RWPE2 (cell line): ENCODE data around the gene SP1.

Source experiments
- ATAC-seq: fragments of 200-7000 bp; cut with Tn5 transposase; 3 replicates; pipeline ENCODE4 v1.9.1; 2021; ENCODE audit warnings: low read depth
- DNase-seq: peaks from one replicate; pipeline ENCODE4 v3.0.0-alpha.2; 2020; ENCODE audit warnings: low spot score
- H3K27ac ChIP-seq: fragments of 450-650 bp; 2 replicates; pipeline ENCODE4 v1.5.1; 2017; ENCODE audit warnings: mild to moderate bottlenecking; ENCODE audit not compliant: poor library complexity, severe bottlenecking
- H3K27me3 ChIP-seq: fragments of 250-450 bp; sonication (Bioruptor Pico); 2 replicates; pipeline ENCODE4 v1.5.1; 2021; ENCODE audit warnings: mild to moderate bottlenecking, moderate library complexity; ENCODE audit not compliant: insufficient read depth, poor library complexity, severe bottlenecking
- H3K36me3 ChIP-seq: fragments of 250-450 bp; sonication (Bioruptor Pico); 2 replicates; pipeline ENCODE4 v1.5.1; 2020; ENCODE audit warnings: low read depth, mild to moderate bottlenecking, moderate library complexity
- H3K4me1 ChIP-seq: fragments of 250-450 bp; sonication (Bioruptor Pico); 2 replicates; pipeline ENCODE4 v1.5.1; 2021; ENCODE audit warnings: mild to moderate bottlenecking, moderate library complexity; ENCODE audit not compliant: insufficient read depth, poor library complexity, severe bottlenecking
- H3K4me3 ChIP-seq: fragments of 250-450 bp; sonication (Bioruptor Pico); 2 replicates; pipeline ENCODE4 v1.5.1; 2021; ENCODE audit warnings: mild to moderate bottlenecking, moderate library complexity; ENCODE audit not compliant: severe bottlenecking
- H3K9me3 ChIP-seq: fragments of 250-450 bp; sonication (Bioruptor Pico); 2 replicates; pipeline ENCODE4 v1.5.1; 2021; ENCODE audit warnings: mild to moderate bottlenecking, moderate library complexity; ENCODE audit not compliant: severe bottlenecking
- TF ChIP-seq, protein P1 (sequence below): fragments of 450-650 bp; IDR thresholded peaks from one replicate; pipeline ENCODE4 v1.5.1; 2017; ENCODE audit warnings: mild to moderate bottlenecking, moderate library complexity; ENCODE audit not compliant: poor library complexity, severe bottlenecking

SP1 gene

DNA sequence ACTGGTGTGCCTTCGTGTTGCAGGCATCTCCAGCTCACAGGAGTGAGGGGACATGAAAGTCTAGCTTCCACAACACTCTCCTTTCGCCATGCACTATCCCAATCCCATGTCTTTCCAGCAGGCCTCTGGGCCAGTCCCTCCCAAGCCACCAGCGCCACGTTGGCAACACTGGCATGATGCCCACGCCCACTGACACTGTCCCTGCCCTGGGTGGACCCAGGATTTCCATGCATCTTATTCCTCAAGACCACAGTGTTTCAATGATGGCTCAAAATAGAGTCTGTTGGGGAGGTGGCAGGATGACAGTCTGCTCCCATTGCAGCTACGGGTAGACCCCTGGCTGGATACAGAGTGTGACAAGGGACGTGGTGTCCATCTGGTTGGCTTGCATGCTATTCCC is 46.1 kb upstream of the SP1 start:
- TF ChIP-seq, protein P1, sequence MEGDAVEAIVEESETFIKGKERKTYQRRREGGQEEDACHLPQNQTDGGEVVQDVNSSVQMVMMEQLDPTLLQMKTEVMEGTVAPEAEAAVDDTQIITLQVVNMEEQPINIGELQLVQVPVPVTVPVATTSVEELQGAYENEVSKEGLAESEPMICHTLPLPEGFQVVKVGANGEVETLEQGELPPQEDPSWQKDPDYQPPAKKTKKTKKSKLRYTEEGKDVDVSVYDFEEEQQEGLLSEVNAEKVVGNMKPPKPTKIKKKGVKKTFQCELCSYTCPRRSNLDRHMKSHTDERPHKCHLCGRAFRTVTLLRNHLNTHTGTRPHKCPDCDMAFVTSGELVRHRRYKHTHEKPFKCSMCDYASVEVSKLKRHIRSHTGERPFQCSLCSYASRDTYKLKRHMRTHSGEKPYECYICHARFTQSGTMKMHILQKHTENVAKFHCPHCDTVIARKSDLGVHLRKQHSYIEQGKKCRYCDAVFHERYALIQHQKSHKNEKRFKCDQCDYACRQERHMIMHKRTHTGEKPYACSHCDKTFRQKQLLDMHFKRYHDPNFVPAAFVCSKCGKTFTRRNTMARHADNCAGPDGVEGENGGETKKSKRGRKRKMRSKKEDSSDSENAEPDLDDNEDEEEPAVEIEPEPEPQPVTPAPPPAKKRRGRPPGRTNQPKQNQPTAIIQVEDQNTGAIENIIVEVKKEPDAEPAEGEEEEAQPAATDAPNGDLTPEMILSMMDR: no peak

DNA sequence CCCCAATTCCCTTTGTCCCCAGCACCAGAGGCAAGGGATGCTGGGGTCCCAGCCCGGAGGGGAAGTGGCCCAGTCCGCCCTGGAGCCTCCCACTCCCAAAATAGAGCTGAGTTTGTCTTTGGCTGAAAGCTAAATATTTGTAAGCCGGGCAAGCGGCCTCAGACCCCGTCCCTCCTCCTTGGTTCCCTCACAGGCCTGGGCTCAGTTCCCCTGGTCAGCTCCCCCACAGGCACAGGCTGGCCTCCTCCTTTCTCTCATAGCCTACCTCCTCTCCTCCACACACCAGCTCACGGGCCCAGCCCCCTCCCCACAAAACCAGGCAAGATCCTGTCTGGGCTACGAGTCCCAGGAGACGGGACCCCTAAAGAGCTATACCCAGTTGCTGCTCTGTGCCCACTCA is 45.2 kb upstream of the SP1 start:
- Histone ChIP-seq H3K27me3 (no peaks in the 10 kb centered on the region), H3K27ac (no peak overlapping the region), H3K36me3 (no peaks in the 10 kb centered on the region), H3K4me3 (no peak overlapping the region), H3K4me1 (no peaks in the 10 kb centered on the region), H3K9me3 (no peaks in the 10 kb centered on the region)
- ATAC-seq (no peak), DNase-seq (no peak)
- TF ChIP-seq, protein P1: no peak

More for the DNA sequence above, 46.1 kb upstream of the SP1 start:
- DNase-seq (no peak), ATAC-seq (no peak)
- Histone ChIP-seq H3K4me1 (no peaks in the 10 kb centered on the region), H3K36me3 (no peaks in the 10 kb centered on the region), H3K9me3 (no peaks in the 10 kb centered on the region), H3K4me3 (no peak overlapping the region), H3K27me3 (no peaks in the 10 kb centered on the region), H3K27ac (no peak overlapping the region)

DNA sequence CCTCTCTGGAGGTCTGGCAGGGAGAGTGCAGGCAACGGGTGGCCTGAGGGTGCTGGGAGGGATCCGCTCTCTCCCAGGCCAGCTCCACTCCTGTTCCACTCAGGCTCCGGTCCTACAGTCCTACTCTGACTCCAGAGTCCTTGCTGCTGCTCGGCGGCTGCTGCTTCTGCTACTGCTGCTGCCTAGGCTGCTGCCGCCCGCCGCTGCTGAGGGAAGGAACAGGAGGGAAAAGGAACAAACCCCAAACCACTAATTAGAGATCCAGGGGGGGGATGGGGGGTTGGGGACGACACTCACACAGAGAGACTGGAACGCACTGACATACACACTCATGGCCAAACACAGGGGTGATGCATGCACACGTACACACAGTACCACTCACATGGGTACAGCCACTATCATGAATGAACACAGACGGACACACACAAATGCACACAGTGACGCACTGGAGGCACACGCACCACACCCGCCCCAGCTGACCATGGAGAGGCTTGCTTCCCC is 43.7 kb upstream of the SP1 start, which contains the start of gene SP7:
TSS of gene SP7 (minus strand) at position 174 of the 501 bp plus-strand sequence. CDS start 708 bp downstream, outside the sequence.
- ATAC-seq (peak; percentile 35), DNase-seq (no peak)
- TF ChIP-seq, protein P1: no peak
- H3K4me3 ChIP-seq: no peak within 1 kb of the TSS
- H3K27me3 ChIP-seq: no peaks in the 10 kb centered on the region
- no peaks in the 10 kb centered on the region for H3K9me3 ChIP-seq
- no peaks in the 10 kb centered on the region for H3K36me3 ChIP-seq
- H3K27ac ChIP-seq: no peak within 1 kb of the TSS
- H3K4me1 ChIP-seq: no peaks in the 10 kb centered on the region

DNA sequence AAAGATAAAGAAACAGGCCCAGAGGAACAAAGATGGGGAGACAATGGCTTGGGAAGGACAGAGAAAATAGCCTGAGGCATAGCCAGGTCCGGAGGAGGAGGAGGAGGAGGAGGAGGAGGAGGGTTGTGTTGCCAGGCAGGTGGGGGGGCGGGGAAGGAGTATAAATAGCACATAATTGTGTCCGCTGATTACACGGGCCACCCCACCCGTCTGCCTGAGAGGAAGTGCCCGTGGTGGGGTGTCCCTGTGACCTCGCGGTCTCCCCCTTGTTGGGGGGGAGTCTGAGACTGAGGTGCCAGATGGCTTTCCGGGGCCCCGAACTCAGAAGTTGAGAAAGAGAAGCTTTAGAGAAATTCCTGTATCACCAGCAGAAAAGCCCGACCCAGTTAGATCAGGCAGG is 42.0 kb upstream of the SP1 start:
- no peak overlapping the region for H3K4me3 ChIP-seq
- no peak for ATAC-seq
- no peaks in the 10 kb centered on the region for H3K9me3 ChIP-seq
- no peaks in the 10 kb centered on the region for H3K27me3 ChIP-seq
- no peak overlapping the region for H3K27ac ChIP-seq
- H3K36me3 ChIP-seq: no peaks in the 10 kb centered on the region
- no peaks in the 10 kb centered on the region for H3K4me1 ChIP-seq
- TF ChIP-seq, protein P1: no peak
- DNase-seq: no peak

DNA sequence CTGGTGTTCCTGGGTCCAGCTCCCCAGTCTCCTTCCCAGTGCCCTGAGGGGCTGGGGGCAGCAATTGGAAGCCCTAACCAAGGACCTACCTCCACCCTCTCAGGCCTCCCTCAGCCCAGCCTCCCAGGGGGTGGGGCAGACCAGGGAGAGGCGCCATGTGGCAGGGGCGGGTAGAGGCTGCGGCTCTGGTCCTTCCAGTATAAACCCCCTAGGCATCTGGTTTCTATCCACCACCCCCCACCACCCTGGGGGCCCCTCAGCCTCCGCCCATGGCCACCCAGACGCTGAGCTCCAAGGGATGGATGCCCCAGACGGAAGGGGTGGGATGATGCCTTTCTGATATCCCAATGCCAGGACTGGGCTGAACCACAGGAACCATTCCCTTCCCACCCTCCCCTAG is 41.1 kb upstream of the SP1 start:
- ATAC-seq: no peak
- Histone ChIP-seq H3K9me3 (no peaks in the 10 kb centered on the region), H3K4me3 (no peak overlapping the region), H3K27me3 (no peaks in the 10 kb centered on the region), H3K4me1 (no peaks in the 10 kb centered on the region), H3K36me3 (no peaks in the 10 kb centered on the region), H3K27ac (no peak overlapping the region)
- no peak for DNase-seq
- TF ChIP-seq, protein P1: no peak
